PC-3 (cell line): ENCODE results near the gene TMTC1.

ENCODE experiments used
- CTCF ChIP-seq: fragments of 300-600 bp; sonication (generic); conservative IDR thresholded peaks from 2 replicates; pipeline ENCODE4 v1.5.1; 2017; ENCODE audit warnings: antibody characterized with exemption, low read depth, mild to moderate bottlenecking, low read length
- EZH2 ChIP-seq: fragments of 300-600 bp; sonication (generic); IDR thresholded peaks from one replicate; pipeline ENCODE4 v1.6.1; 2017; ENCODE audit warnings: antibody characterized with exemption, mild to moderate bottlenecking, low read length; ENCODE audit not compliant: unreplicated experiment
- EZH2phosphoT487 ChIP-seq: fragments of 300-600 bp; sonication (generic); IDR thresholded peaks from 2 replicates; pipeline ENCODE4 v1.6.1; 2018; ENCODE audit warnings: mild to moderate bottlenecking, antibody characterized with exemption, low read length, borderline replicate concordance

GRCh38 chr12:29492891-29493290 is 290.9 kb downstream of the TMTC1 start:
- TF ChIP-seq CTCF (no peak), EZH2 (no peak), EZH2phosphoT487 (no peak)
